Measurements from ENCODE around the gene ARL6.

The ARL6 gene

GRCh38 chr3:97841304-97841703, 76.7 kb downstream of the ARL6 start:
- Histone ChIP-seq H3K4me2 (no peak overlapping the region), H3K4me1 (ENCODE audit: low read depth, poor library complexity, severe bottlenecking) (no peaks in the 10 kb centered on the region), H3K9ac (no peak overlapping the region), H3K4me3 (IDR thresholded peaks at IDR 0.05; ENCODE audit: insufficient read depth, low read depth, low read length) (no peak overlapping the region), H3K36me3 (ENCODE audit: insufficient read depth) (no peaks in the 10 kb centered on the region), H3K27me3 (ENCODE audit: insufficient read depth, low read depth) (no peaks in the 10 kb centered on the region), H2AFZ (ENCODE audit: low read depth) (no peak overlapping the region), H3K27ac (no peak overlapping the region), H3K79me2 (ENCODE audit: insufficient read depth, low read depth) (no peaks in the 10 kb centered on the region), H4K20me1 (ENCODE audit: insufficient read depth) (no peaks in the 10 kb centered on the region)
- no peak for TF ChIP-seq CTCF (conservative IDR thresholded peaks at IDR 0.05; ENCODE audit: low read depth, low read length)

DNA sequence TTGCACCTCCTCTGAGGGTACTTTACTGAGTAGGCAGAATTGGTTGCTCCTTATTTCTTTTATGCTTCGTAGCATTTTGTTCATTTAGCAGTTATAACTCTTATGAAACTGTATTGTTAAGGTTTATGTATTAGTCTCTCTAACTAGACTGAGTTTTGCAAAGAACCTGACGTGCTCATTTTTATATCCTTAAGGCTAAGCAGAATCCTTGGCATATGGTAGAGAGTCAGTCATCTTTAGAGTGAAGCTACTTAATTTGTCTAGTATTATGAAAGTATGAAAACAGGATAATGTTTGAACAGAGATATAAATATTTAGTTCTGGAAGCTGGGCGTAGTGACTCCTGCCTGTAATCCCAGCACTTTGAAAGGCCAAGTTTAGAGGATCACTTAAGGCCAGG, 77.4 kb downstream of the ARL6 start:
- no peak overlapping the region for H2AFZ ChIP-seq (ENCODE audit: low read depth)
- no peak for TF ChIP-seq CTCF (conservative IDR thresholded peaks at IDR 0.05; ENCODE audit: low read depth, low read length)
- no peaks in the 10 kb centered on the region for H4K20me1 ChIP-seq (ENCODE audit: insufficient read depth)
- no peaks in the 10 kb centered on the region for H3K4me1 ChIP-seq (ENCODE audit: low read depth, poor library complexity, severe bottlenecking)
- H3K9ac ChIP-seq: no peak overlapping the region
- no peaks in the 10 kb centered on the region for H3K27me3 ChIP-seq (ENCODE audit: insufficient read depth, low read depth)
- H3K27ac ChIP-seq: no peak overlapping the region
- H3K4me3 ChIP-seq (IDR thresholded peaks at IDR 0.05; ENCODE audit: insufficient read depth, low read depth, low read length): no peak overlapping the region
- H3K36me3 ChIP-seq (ENCODE audit: insufficient read depth): no peaks in the 10 kb centered on the region
- H3K79me2 ChIP-seq (ENCODE audit: insufficient read depth, low read depth): no peaks in the 10 kb centered on the region
- no peak overlapping the region for H3K4me2 ChIP-seq

GRCh38 chr3:97848779-97849178, 84.2 kb downstream of the ARL6 start:
- no peaks in the 10 kb centered on the region for H3K4me1 ChIP-seq (ENCODE audit: low read depth, poor library complexity, severe bottlenecking)
- H3K79me2 ChIP-seq (ENCODE audit: insufficient read depth, low read depth): no peaks in the 10 kb centered on the region
- H4K20me1 ChIP-seq (ENCODE audit: insufficient read depth): no peaks in the 10 kb centered on the region
- H3K27me3 ChIP-seq (ENCODE audit: insufficient read depth, low read depth): no peaks in the 10 kb centered on the region
- TF ChIP-seq CTCF (conservative IDR thresholded peaks at IDR 0.05; ENCODE audit: low read depth, low read length): no peak
- no peak overlapping the region for H3K9ac ChIP-seq
- H2AFZ ChIP-seq (ENCODE audit: low read depth): no peak overlapping the region
- H3K36me3 ChIP-seq (ENCODE audit: insufficient read depth): no peaks in the 10 kb centered on the region
- H3K27ac ChIP-seq: no peak overlapping the region
- H3K4me3 ChIP-seq (IDR thresholded peaks at IDR 0.05; ENCODE audit: insufficient read depth, low read depth, low read length): no peak overlapping the region
- no peak overlapping the region for H3K4me2 ChIP-seq

All from KMS-11 (cell line).